Stimulated activated CD8-positive, alpha-beta memory T cell treated with anti-CD3 and anti-CD28 coated beads, Interleukin-15, amount 100 ng/mL, for 48 hours (primary cell): ENCODE results near the gene PDCD1LG2.

ENCODE experiments used
- DNase-seq, 2 donors: peaks; one replicate each; pipeline ENCODE4 v3.0.0-alpha.2; 2020; ENCODE audit warnings: low read depth in 2 of 2

The PDCD1LG2 gene

DNA sequence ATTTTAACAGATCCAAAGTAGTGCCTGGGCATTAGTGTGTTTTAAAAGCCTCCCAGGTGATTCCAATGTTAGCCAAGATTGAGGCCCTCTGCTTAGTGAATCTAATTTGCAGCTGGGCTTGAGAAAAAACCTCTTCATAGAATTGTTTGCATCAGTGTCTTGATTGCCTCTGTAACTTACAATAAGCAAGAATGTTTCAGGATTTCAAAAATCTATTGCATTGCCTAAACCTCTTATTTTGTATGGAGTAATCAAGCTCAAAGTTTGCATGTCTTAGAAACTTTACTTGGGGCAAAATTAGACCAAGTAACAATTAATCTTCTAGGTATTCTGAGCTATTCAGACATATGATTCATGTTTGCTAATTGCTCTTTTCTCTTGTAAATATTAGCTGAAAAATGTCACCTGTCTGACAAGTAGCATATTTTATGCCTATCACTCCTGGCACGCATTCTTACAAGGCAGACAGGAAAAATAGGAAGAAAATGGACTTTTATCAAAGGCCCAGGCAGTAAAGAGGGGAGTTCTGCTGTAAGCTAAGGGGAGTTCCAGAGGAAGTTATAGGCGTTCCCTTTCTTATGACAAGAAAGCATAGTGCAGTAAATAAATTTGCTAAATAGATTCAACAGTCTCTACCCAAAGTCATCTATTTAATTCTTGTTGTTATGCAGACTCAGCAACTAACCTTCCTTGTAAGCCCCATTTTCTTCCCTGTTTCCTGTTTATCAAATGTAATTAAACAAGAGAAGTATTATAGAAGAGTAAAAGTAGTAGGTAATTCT, 21.0 kb downstream of the PDCD1LG2 start:
- no peak for DNase-seq

DNA sequence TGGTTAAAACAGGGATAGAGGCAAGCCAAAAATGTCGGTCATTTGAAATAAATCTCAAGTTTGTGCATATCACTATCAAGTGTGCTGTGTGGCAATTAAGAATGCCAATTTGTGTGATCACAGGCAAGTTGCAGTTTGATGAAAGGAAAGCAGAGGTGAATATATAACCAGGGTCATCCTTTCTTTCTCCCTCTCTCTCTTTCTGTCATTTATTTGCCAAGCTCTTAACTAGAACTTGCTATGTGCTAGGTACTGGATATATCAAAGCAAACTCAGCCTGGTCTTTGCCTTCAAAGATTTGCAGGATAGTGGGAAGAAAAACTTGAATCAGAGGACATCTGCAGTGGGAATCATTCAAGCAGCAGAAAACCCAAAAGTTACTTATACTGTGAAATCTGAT, 22.0 kb downstream of the PDCD1LG2 start:
- DNase-seq: no peak

DNA sequence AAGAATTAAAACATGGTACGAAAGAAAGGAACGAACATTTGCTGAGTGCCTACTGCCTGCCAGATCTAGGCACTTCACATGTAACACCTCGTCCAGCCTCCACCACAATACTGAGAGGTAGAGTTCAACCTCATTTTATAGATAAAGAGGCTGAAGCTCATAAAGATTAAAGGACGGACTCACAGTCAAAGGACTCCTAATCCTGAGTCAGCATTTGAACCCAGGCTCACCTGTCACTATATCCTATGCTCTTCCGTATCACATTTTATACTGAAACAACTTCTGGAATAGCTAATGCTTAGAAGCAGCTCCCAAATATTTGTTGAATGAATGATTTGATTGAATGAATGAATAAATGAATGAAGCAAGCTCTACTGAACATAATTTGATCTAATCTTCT, 22.5 kb downstream of the PDCD1LG2 start:
- DNase-seq: no peak

DNA sequence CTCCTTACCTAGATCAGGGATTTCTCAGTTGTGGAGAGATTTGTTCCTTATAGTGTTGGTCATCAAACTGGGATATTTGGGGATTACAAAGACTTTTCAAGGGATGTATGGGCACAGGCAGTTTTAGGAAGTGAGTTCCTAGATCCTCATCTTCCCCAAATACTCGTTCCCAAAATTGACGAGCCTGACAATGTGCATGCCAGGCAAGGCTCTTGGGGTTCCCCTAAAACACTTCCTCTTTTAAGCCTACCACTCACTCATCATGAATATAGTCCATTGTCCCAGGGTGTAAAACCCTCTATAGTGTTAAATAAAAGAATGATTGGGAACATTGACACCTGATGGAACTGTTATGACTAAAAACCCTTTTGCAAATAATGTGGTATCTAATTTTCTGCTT, 26.4 kb downstream of the PDCD1LG2 start:
- DNase-seq: no peak

DNA sequence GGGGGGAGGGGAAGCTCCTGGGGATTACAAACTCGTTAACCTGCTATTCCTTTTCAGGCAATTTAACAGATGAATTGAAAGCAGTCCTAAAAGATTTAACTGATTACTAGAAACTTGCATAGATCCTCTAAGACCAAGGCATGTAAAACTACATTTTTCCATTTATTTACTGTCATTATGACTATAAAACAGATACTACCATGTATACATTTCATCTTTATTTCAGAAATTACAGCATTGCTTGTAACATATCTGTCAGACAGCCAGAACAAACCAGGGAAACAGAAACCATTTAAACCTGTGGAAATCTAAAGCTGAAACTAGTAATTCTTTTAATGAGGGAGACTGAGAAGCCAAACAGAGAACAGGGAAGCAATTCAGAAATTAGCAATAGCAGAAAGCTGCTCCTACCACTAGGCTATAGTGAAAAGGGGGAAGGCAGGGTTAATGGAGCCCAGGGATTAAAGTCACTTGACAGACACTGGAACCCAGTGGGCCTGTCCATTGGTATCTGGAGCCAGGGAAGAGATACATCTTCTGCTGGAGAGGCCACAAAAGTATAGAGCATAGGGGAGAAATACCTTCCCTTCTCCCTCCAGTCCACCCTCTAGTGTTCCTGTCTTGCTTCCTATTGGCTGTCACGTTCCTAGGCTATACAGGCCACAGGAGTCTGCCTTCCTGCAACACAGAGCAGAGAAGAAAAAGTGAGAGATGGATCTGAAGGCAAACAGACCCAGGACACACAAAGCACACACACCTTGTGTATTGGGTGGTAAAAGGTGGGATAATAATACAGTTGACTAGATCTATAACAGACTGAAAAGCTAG, 33.8 kb downstream of the PDCD1LG2 start:
- no peak for DNase-seq

DNA sequence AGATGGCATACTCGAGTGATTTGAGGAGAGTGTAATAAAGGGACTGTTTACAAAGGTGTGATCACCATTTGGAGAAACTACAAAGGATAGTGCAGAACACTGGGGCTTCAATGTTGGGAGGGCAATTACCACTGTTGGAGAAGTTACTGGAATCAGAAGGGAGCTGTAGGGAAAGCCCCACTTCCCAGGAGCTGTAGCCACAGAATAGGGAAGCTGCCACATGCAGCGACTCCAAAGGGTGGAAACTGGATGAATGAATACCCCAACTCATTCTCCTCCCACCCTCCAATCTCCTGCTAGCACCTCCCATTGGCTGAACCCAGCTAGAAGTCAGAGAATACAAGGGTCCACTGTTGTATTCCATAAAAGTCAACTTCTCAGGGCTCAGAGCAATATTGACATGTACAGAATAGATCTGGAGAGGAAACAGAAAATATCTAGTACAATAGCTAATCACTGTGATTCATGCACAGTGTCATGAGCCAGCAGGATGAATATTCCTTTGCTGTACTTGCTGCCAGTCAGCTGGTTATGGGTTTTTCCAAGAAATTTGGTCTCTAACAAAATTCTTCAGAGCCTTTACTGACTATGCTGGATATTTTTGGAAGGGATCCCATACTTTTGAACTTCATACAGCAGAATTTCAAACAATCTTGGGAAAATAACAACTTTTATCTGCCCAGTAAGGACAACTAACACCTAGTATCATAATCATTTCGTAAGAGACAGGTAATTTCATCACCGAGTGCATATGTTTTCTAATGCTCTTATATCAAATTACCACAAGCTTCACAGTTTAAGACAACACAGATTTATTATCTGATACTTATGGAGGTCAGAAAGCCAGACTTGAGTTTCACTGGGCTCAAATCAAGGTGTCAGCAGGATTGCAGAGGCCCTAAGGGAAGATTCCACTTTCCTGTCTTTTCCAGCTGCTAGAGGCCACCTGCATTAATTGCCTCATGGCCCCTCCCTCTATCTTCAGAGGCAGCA, 39.6 kb downstream of the PDCD1LG2 start:
- DNase-seq: no peak

DNA sequence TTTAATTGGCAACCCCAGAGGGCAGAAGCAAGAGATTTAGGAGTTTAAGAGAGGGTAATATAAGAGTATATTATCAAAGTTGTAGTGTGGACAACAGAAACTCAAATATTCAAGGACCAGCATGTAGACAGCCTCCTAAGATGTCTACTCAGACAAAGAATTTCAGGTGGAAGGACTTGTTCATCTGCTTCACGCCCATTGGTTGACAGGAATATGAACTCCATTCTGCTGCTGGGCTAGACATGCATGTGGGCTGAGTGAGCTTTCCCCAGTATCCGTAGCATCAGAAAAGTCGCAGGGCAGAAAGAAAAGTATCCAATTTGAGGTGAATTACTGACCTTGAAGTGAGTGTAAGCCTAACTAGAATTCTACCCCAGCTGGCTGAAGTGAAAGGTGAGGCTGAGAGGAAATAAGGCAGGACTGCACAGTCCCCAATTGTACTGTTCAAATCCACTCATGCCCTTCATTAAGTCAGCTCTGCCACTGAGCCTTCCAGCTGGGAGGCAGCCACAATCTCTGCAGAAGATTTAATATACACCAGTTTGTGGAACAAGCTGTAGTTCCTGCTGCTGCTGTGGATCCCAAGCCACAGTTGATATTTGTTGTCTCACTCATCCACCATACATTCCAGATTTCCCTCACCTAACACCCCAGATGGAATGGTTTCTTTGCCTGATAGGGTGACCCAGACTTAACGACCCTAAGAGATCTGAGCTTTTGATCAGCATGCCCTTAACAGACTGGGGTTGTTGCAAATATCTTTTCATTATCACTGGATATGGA, 41.2 kb downstream of the PDCD1LG2 start:
- no peak for DNase-seq

DNA sequence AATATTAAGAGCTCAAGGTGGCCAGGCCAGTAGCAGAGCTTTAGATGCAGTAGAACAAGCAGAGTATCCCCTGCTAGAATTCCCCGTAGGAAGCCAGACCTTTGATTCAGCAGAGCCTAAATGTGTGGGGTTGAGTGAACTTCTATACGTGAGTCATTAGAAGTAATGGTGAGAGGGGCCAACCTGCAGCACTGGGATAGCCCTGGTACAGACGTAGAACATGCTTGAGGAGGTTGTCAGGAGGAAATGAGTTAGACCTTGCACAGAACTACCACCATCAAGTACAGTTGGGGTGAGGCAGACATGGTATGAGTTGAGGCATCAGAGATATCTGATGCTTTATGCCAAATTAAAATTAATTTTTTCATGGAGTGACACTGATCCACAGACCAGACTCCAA, 42.0 kb downstream of the PDCD1LG2 start:
- no peak for DNase-seq

DNA sequence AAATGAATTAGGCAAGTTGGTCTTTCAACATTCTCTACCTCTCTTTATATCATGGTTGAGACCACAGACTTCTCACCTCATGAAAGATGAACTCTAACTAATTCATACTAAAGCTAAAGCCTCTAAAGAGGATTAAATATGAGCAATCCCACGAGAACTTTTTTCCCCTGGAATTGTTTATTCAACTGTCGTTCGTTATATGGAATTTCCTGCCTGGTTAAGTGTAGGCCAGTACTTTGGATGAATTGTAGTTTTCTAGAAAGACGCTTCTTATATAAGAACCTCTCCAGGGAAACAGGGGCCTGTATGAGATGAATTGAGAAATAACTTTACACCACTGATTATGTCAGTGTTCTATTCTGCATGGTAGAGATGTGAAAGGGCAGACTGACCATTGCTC, 42.9 kb downstream of the PDCD1LG2 start:
- DNase-seq: no peak

DNA sequence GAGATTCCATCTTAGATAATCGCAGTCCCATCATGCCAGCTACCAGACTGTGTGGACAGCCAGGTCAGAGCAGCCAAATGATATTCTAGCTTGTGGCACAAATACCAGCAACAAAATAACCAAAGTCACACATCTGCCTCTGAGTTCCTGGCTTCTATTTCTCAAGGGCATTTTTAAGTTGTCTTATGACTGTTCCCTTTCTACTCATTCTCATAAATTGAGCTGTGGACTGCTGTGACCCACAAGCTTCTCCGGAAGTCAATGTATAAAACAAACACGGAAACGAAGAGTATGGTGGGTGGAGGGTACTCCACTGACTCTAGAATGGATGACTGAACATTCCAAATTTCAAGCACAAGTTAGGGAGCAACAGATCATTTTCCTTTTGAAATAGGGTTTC, 43.9 kb downstream of the PDCD1LG2 start:
- no peak for DNase-seq

DNA sequence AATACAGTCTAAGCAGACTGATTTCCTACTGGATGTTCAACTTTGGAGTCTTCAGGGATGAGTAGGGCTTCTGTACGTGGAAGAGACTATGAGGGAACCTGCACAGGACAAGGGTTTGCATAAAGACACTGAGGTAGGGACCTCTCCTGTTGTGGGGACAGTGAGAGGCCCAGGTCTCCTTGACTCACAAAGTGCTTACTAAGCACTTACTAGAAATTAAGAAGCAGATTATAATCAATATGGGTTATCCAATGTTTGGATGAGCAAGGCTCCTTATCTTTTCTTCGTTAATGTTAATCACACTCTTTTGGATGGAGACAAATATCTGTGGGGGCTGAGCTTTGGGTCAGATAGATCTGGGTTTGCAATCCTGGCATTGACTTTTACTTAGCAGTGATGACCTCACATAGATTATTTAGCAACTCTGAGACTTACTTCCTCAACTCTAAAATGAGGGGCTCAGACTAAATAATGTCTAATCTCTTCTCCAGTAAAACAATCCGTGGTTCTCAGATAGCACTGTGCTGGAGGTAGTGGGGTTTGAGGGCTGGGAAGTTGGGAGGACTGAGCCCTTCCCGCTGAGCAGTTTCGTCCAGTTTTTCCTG, 45.9 kb downstream of the PDCD1LG2 start:
- DNase-seq: no peak

DNA sequence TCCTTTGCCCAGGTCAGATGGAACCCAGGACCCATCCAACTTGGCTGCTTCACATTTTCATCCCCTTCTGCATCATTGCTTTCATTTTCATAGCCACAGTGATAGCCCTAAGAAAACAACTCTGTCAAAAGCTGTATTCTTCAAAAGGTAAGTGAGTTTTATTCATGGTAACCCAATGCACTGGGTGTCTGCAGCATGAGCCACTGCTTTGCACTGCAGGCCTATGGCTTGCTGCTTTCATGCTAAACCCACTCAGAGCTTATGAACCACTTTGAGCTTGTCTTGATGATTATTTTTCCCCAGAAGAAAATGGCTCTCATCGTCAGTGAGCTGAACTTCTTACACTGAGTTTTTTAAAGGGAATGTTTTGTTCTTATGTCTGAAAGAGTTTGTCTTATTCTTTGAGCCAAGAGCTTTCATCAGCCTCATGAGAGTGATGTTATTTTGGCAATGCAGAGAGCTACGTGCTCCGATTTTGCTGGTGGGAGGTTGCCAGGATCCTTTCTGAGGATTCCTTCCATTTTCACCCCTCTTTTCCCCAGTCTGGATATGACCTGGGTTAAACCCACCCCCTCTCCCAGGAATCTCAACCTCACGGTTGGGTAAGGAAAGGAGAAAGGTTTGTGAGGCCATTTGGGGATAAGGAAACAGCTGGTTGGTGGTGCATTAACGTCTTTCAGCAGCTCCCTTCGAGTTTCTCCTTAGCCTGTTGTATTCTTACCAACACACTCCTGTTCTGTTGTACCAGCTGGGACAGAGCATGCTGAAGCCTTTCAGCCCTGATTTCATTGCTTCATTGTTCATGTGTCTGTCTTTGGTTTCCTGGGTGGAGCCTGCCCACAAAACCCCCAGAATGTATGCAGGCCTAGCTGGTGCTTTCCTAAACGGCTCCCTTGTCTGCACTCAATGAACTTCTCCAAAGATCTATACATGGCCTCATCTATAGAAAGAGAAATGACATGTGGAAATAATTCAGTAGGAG, 47.6 kb downstream of the PDCD1LG2 start:
- no peak for DNase-seq

DNA sequence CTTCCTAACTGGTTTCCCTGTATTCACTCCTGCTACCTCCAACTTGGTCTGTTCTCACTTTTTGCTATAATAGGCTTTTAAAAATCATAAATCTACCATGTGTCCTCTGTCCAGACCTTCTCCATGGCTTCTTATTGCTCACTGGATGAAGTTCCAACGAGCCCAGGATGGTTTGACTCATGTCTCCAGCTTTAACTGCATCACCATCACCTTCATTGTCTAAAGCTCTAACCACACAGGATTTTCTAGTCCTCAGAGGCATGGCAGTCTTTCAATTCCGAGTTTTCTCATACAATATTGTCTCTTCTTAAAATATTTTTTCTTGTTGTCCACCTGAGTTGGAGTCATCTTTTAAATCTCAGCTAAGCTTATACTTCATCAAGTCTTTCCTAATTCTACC, 49.3 kb downstream of the PDCD1LG2 start:
- DNase-seq: no peak

DNA sequence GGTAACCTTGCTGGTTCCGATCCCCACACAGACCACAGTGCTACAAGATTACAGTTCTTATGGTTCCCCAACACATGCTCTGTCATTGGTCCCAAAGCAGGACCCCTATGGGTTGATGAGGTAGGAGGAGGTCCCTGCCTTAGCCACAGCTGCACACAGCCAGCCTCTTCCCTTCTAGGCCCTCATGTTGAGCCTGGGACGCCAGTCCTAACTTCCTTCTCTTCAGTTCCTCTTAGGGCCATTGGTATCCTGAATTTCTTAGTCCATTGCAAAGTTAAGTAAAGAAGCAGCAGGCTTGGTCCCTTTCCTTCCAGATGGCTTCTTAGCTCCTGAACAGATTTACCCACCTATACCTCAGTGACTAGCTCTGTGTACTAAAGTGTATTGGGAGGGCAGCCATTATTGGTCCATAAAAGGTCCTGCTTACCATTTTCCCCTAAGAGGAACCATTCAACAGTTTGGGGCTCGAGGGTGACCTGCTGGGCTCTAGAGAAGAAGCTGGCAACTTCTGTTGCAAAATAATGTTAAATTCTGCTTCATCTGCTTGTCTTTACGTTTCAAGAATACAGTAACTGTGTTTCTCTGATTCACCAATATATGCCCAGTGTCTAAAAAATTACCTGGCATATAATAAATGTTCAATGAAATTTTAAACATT, 50.2 kb downstream of the PDCD1LG2 start:
- no peak for DNase-seq

DNA sequence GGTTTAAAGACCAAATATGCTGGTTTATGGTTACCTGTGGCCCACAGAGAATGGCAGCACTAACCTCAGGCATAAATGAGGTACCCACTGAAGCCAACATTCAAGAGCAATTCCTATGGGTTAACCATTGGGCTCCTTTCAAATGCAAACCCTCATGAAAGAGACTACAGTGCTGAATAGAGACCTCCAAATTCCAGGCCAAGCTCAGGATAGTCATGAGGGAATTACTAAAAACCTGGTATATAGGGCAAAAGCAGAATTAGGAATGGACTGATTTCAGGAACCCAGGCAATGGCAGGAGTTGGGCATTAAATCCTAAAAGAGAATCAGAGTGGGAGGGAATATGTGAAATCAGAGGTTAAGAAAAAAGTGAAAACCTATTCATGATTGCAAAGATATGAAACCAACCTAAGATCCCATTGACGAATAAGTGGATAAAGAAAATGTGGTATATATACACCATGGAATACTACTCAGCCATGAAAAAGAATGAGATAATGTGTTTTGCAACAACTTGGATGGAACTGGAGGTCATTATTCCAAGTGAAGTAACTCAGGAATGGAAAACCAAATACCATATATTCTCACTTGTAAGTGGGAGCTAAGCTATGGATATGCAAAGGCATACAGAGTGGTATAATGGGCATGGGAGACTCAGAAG, 51.6 kb downstream of the PDCD1LG2 start:
- DNase-seq: no peak

DNA sequence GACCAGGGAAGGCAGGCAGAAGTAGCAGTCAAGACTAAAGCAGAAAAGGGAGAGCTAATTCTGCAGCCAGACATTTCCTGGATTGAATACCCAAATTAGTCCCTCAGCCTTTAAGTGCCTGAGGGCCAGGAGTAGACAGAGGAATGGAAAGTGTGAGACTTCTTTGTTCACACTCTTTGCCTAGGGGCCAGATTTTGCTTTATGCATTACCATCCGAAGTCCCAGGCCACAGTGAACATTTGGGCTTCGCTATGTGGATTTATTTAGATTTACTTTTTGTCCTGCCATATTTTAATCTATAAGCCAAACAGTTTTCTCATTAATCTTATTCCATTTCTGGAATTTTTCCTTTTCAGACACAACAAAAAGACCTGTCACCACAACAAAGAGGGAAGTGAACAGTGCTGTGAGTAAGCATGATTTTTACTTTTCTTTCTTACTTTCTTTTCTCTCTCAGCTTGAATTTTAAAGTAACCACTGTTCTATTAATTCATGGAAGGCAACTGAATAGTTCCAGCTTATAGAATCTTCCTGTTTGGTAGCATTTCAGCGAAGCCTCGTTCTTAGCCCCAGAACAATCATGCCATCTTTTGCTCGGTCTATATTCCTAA, 52.6 kb downstream of the PDCD1LG2 start:
- no peak for DNase-seq

DNA sequence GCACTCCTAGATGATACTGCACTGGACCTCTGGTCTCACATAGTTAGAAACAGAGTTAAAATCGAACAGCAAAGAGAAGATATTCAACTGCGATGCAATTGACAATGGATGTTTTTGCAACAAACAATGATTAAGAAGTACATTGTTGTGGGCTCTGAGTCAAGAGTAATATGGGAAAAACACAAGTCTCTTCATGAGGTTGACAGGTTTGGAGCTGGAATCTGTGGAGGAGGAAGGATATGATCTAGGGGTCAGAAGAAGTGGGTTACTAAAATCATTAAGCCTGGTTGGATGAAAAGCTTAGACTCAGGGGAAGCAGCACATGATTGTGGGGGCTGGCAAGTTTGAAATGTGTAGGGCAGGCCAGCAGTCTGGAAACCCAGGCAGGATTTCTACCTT, 53.1 kb downstream of the PDCD1LG2 start:
- DNase-seq: no peak

DNA sequence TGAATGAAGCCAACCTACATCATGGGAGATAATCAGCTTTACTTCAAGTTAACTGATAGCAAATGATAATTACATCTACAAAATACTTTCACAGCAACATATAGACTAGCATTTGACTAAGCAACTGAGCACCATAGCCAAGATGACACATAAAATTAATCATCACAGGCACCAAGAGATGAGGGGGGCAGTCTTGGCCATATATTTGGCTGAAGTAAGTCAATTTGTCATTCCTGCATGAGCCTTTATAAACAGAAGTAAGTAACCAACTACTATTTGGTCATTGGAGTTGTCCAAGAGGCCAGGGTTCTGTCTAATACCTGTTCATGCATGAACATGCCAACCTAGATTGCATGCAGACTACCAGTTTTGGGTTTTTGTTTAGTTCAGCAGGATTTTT, 53.6 kb downstream of the PDCD1LG2 start:
- DNase-seq: no peak
